ENCODE data around the gene NFATC4. TPM values are rescaled to one million over a fixed set of nuclear protein-coding genes. Genes with fewer than 3 reads are reported as not detected.
"Not testable (repeated sequence)": the region's sequence is repeated elsewhere in the genome, so short reads cannot be mapped to it uniquely, and the experiment has no call there.

NFATC4 gene
- polyA plus RNA-seq, 4 donors, result 11.2 to 45.1 (median 29.1) TPM

- WGBS, 3 donors, result 1 to 2% (median 1%) methylated on average over 13 to 16 of the region's 16 CpGs
- no peak for FAIRE-seq
- peaks cover 3 to 23% (median 5%) of the 10 kb centered on the region in 3 donors for H3K4me1 ChIP-seq (ENCODE audit: control insufficient read depth in 3 of 3, insufficient read depth in 2 of 3, low read depth in 1 of 3, low read length in 2 of 3)
Measured at GRCh38 chr14:24366413-24366720, 1.6 kb upstream of the NFATC4 start.

DNA sequence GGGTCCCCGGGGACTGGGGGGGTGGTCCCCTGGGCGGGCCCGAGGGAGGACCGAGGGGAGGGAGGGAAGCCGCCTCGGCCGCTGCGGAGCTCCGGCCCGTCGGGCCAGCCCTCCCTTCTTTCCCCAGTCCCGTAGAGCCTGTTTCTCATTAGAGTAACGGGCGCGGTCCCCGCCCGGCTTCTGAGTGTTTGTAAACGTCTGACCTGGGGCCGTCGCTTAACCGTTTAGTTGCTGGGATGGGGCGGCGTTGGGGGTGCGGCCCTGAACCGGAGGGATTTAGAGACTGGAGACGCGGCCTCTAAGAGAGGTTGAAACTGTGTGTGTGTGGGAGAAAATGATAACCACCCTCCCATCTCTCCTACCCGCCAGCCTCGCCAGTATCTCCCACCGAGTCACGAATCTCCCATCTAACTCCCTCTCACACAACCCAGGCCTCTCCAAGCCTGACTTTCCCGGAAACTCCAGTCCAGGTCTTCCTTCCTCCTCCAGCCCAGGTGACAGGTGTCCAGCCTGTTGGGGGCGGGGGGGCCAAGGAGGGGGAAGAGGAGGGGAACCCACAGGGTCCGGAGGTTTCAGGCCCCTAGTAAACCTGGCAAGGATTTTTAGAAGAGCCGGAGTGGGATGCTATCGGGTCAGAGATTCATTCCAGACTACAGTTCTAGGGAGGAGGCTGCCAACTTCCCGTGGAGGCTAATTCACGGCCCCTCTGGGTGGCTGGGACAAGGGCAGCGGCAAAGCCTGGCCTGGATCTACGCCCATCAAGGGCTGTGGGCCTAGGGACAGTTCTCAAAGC is 1.1 kb upstream of the NFATC4 start:
- 1 to 3% (median 2%) methylated on average over 38 to 40 of the region's 40 CpGs for WGBS, 3 donors
- DNase-seq (peak; percentile 94 to 98), FAIRE-seq (no peak)
- peaks cover 3 to 23% (median 5%) of the 10 kb centered on the region in 3 donors for H3K4me1 ChIP-seq (ENCODE audit: control insufficient read depth in 3 of 3, insufficient read depth in 2 of 3, low read depth in 1 of 3, low read length in 2 of 3)
- peaks cover 0 to 6% (median 0%) of the 10 kb centered on the region in 3 donors for H3K36me3 ChIP-seq (ENCODE audit: control insufficient read depth in 3 of 3, insufficient read depth in 2 of 3, low read depth in 1 of 3, low read length in 3 of 3)
- H3K27me3 ChIP-seq (ENCODE audit: control insufficient read depth in 3 of 3, insufficient read depth in 3 of 3, low read length in 3 of 3), result peaks cover 0 to 3% (median 2%) of the 10 kb centered on the region in 3 donors
- H3K4me3 ChIP-seq (ENCODE audit: low read depth in 1 of 3, low read length in 3 of 3), result peak overlapping the region in 2 of 3 donors; percentile 55 to 80
- peak overlapping the region; percentile 4 to 96 (median 95) for H3K27ac ChIP-seq (ENCODE audit: low read depth in 1 of 3, low read length in 2 of 3)
- H3K9me3 ChIP-seq (ENCODE audit: control insufficient read depth in 2 of 2, insufficient read depth in 1 of 2, low read depth in 1 of 2, low read length in 1 of 2), result no peaks in the 10 kb centered on the region

More at GRCh38 chr14:24366413-24366720, 1.6 kb upstream of the NFATC4 start:
- no peaks in the 10 kb centered on the region for H3K9me3 ChIP-seq (ENCODE audit: control insufficient read depth in 2 of 2, insufficient read depth in 1 of 2, low read depth in 1 of 2, low read length in 1 of 2)
- H3K27me3 ChIP-seq (ENCODE audit: control insufficient read depth in 3 of 3, insufficient read depth in 3 of 3, low read length in 3 of 3), result peaks cover 0 to 3% (median 3%) of the 10 kb centered on the region in 3 donors
- peaks cover 0 to 6% (median 0%) of the 10 kb centered on the region in 3 donors for H3K36me3 ChIP-seq (ENCODE audit: control insufficient read depth in 3 of 3, insufficient read depth in 2 of 3, low read depth in 1 of 3, low read length in 3 of 3)
- DNase-seq, result no peak
- H3K4me3 ChIP-seq (ENCODE audit: low read depth in 1 of 3, low read length in 3 of 3), result peak overlapping the region in 2 of 3 donors; percentile 55 to 80
- peak overlapping the region; percentile 4 to 96 (median 95) for H3K27ac ChIP-seq (ENCODE audit: low read depth in 1 of 3, low read length in 2 of 3)

- Histone ChIP-seq H3K27me3 (ENCODE audit: control insufficient read depth in 3 of 3, insufficient read depth in 3 of 3, low read length in 3 of 3) (peaks cover 0 to 3% (median 0%) of the 10 kb centered on the region in 3 donors), H3K9me3 (ENCODE audit: control insufficient read depth in 2 of 2, insufficient read depth in 1 of 2, low read depth in 1 of 2, low read length in 1 of 2) (no peaks in the 10 kb centered on the region), H3K36me3 (ENCODE audit: control insufficient read depth in 3 of 3, insufficient read depth in 2 of 3, low read depth in 1 of 3, low read length in 3 of 3) (peaks cover 0 to 16% (median 0%) of the 10 kb centered on the region in 3 donors), H3K4me3 (ENCODE audit: low read depth in 1 of 3, low read length in 3 of 3) (peak overlapping the region; percentile 18 to 80 (median 24)), H3K27ac (ENCODE audit: low read depth in 1 of 3, low read length in 2 of 3) (peak overlapping the region in 2 of 3 donors; percentile 80 to 88), H3K4me1 (ENCODE audit: control insufficient read depth in 3 of 3, insufficient read depth in 2 of 3, low read depth in 1 of 3, low read length in 2 of 3) (peaks cover 3 to 23% (median 5%) of the 10 kb centered on the region in 3 donors)
- FAIRE-seq, result no peak
- DNase-seq, result no peak
- WGBS, 3 donors, result 0 to 1% (median 1%) methylated on average over 12 to 15 of the region's 15 CpGs
Measured at GRCh38 chr14:24368212-24368561, 203 bp downstream of the NFATC4 start.

GRCh38 chr14:24368562-24369252 is 723 bp downstream of the NFATC4 start:
- Histone ChIP-seq H3K27ac (ENCODE audit: low read depth in 1 of 3, low read length in 2 of 3) (peak overlapping the region in 2 of 3 donors; percentile 80 to 88), H3K36me3 (ENCODE audit: control insufficient read depth in 3 of 3, insufficient read depth in 2 of 3, low read depth in 1 of 3, low read length in 3 of 3) (peaks cover 0 to 21% (median 0%) of the 10 kb centered on the region in 3 donors), H3K4me3 (ENCODE audit: low read depth in 1 of 3, low read length in 3 of 3) (peak overlapping the region; percentile 18 to 80 (median 24)), H3K9me3 (ENCODE audit: control insufficient read depth in 2 of 2, insufficient read depth in 1 of 2, low read depth in 1 of 2, low read length in 1 of 2) (no peaks in the 10 kb centered on the region), H3K27me3 (ENCODE audit: control insufficient read depth in 3 of 3, insufficient read depth in 3 of 3, low read length in 3 of 3) (peaks cover 0 to 3% (median 0%) of the 10 kb centered on the region in 3 donors), H3K4me1 (ENCODE audit: control insufficient read depth in 3 of 3, insufficient read depth in 2 of 3, low read depth in 1 of 3, low read length in 2 of 3) (peaks cover 3 to 23% (median 5%) of the 10 kb centered on the region in 3 donors)
- DNase-seq (peak in 1 of 2 donors; percentile 68), FAIRE-seq (no peak)
- 4 to 13% (median 8%) methylated on average over 20 to 52 of the region's 52 CpGs for WGBS, 3 donors

- H3K4me1 ChIP-seq (ENCODE audit: control insufficient read depth in 3 of 3, insufficient read depth in 2 of 3, low read depth in 1 of 3, low read length in 2 of 3), result peaks cover 3 to 23% (median 5%) of the 10 kb centered on the region in 3 donors
- H3K36me3 ChIP-seq (ENCODE audit: control insufficient read depth in 3 of 3, insufficient read depth in 2 of 3, low read depth in 1 of 3, low read length in 3 of 3), result peaks cover 0 to 27% (median 0%) of the 10 kb centered on the region in 3 donors
- peak overlapping the region in 1 of 3 donors; percentile 80 for H3K4me3 ChIP-seq (ENCODE audit: low read depth in 1 of 3, low read length in 3 of 3)
- H3K27ac ChIP-seq (ENCODE audit: low read depth in 1 of 3, low read length in 2 of 3), result peak overlapping the region in 1 of 3 donors; percentile 38
- peaks cover 0 to 3% (median 0%) of the 10 kb centered on the region in 3 donors for H3K27me3 ChIP-seq (ENCODE audit: control insufficient read depth in 3 of 3, insufficient read depth in 3 of 3, low read length in 3 of 3)
- FAIRE-seq, result no peak
- no peaks in the 10 kb centered on the region for H3K9me3 ChIP-seq (ENCODE audit: control insufficient read depth in 2 of 2, insufficient read depth in 1 of 2, low read depth in 1 of 2, low read length in 1 of 2)
- WGBS, 3 donors, result 79 to 88% (median 88%) methylated on average over 14 to 20 of the region's 20 CpGs
- no peak for DNase-seq
Measured at GRCh38 chr14:24369463-24369862, 1.5 kb downstream of the NFATC4 start.

DNA sequence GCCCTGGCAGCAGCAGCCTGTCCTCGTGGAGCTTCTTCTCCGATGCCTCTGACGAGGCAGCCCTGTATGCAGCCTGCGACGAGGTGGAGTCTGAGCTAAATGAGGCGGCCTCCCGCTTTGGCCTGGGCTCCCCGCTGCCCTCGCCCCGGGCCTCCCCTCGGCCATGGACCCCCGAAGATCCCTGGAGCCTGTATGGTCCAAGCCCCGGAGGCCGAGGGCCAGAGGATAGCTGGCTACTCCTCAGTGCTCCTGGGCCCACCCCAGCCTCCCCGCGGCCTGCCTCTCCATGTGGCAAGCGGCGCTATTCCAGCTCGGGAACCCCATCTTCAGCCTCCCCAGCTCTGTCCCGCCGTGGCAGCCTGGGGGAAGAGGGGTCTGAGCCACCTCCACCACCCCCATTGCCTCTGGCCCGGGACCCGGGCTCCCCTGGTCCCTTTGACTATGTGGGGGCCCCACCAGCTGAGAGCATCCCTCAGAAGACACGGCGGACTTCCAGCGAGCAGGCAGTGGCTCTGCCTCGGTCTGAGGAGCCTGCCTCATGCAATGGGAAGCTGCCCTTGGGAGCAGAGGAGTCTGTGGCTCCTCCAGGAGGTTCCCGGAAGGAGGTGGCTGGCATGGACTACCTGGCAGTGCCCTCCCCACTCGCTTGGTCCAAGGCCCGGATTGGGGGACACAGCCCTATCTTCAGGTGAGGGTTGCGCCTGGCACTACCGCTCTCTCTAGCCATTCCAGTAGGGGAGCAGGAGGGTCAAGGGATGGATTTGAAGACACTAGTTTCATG is 2.1 kb downstream of the NFATC4 start:
- H3K9me3 ChIP-seq (ENCODE audit: control insufficient read depth in 2 of 2, insufficient read depth in 1 of 2, low read depth in 1 of 2, low read length in 1 of 2), result no peaks in the 10 kb centered on the region
- H3K4me1 ChIP-seq (ENCODE audit: control insufficient read depth in 3 of 3, insufficient read depth in 2 of 3, low read depth in 1 of 3, low read length in 2 of 3), result peaks cover 3 to 22% (median 5%) of the 10 kb centered on the region in 3 donors
- WGBS, 3 donors, result 81 to 87% (median 83%) methylated on average over 32 of the region's 32 CpGs
- no peak overlapping the region for H3K27ac ChIP-seq (ENCODE audit: low read depth in 1 of 3, low read length in 2 of 3)
- peaks cover 0 to 28% (median 0%) of the 10 kb centered on the region in 3 donors for H3K36me3 ChIP-seq (ENCODE audit: control insufficient read depth in 3 of 3, insufficient read depth in 2 of 3, low read depth in 1 of 3, low read length in 3 of 3)
- no peak overlapping the region for H3K4me3 ChIP-seq (ENCODE audit: low read depth in 1 of 3, low read length in 3 of 3)
- DNase-seq (no peak), FAIRE-seq (no peak)
- peaks cover 0 to 3% (median 0%) of the 10 kb centered on the region in 3 donors for H3K27me3 ChIP-seq (ENCODE audit: control insufficient read depth in 3 of 3, insufficient read depth in 3 of 3, low read length in 3 of 3)

DNA sequence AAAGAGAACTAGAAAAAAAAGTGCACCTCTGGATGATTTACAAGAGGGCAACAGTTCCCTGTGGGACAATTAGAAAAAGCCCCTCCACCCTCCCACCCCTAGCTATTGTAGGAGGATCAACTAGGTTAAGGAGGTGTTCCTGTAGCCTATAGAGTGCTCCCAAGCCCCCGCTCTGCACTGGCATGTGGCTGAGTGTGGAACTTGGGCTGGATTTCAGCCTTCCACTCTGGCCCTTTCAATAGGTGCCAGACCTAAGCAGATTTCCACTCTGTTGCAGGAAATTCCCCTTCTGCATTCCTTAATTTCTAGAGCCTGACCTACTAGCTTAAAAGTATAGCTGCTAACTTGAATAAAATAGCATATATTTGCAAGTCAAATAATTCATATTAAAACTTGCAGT is 2.8 kb downstream of the NFATC4 start:
- Histone ChIP-seq H3K4me3 (ENCODE audit: low read depth in 1 of 3, low read length in 3 of 3) (no peak overlapping the region), H3K27me3 (ENCODE audit: control insufficient read depth in 3 of 3, insufficient read depth in 3 of 3, low read length in 3 of 3) (peaks cover 0 to 3% (median 0%) of the 10 kb centered on the region in 3 donors), H3K4me1 (ENCODE audit: control insufficient read depth in 3 of 3, insufficient read depth in 2 of 3, low read depth in 1 of 3, low read length in 2 of 3) (peaks cover 3 to 22% (median 5%) of the 10 kb centered on the region in 3 donors), H3K36me3 (ENCODE audit: control insufficient read depth in 3 of 3, insufficient read depth in 2 of 3, low read depth in 1 of 3, low read length in 3 of 3) (peaks cover 0 to 31% (median 0%) of the 10 kb centered on the region in 3 donors), H3K9me3 (ENCODE audit: control insufficient read depth in 2 of 2, insufficient read depth in 1 of 2, low read depth in 1 of 2, low read length in 1 of 2) (no peaks in the 10 kb centered on the region), H3K27ac (ENCODE audit: low read depth in 1 of 3, low read length in 2 of 3) (no peak overlapping the region)
- FAIRE-seq, result no peak
- no peak for DNase-seq
- 73 to 81% (median 80%) methylated on average over 1 of the region's 1 CpG for WGBS, 3 donors

- not testable (repeated sequence) for H3K27ac ChIP-seq (ENCODE audit: low read depth in 1 of 3, low read length in 2 of 3); H3K27me3 ChIP-seq (ENCODE audit: control insufficient read depth in 3 of 3, insufficient read depth in 3 of 3, low read length in 3 of 3); FAIRE-seq; H3K9me3 ChIP-seq (ENCODE audit: control insufficient read depth in 2 of 2, insufficient read depth in 1 of 2, low read depth in 1 of 2, low read length in 1 of 2); DNase-seq; H3K4me3 ChIP-seq (ENCODE audit: low read depth in 1 of 3, low read length in 3 of 3)
- H3K36me3 ChIP-seq (ENCODE audit: control insufficient read depth in 3 of 3, insufficient read depth in 2 of 3, low read depth in 1 of 3, low read length in 3 of 3), result peaks cover 0 to 34% (median 0%) of the 10 kb centered on the region in 3 donors
- peaks cover 0 to 25% (median 0%) of the 10 kb centered on the region in 3 donors for H3K4me1 ChIP-seq (ENCODE audit: control insufficient read depth in 3 of 3, insufficient read depth in 2 of 3, low read depth in 1 of 3, low read length in 2 of 3)
- WGBS, 3 donors, result 87 to 88% (median 88%) methylated on average over 3 of the region's 3 CpGs
Measured at GRCh38 chr14:24371605-24372004, 3.6 kb downstream of the NFATC4 start.

All from small intestine (tissue), 7 donors.